IgD-negative memory B cell (primary cell): ENCODE measurements around the gene ADI1. TPM values are rescaled to one million over a fixed set of nuclear protein-coding genes. Genes with fewer than 3 reads are reported as not detected.
"Not testable (repeated sequence)": the region's sequence is repeated elsewhere in the genome, so short reads cannot be mapped to it uniquely, and the experiment has no call there.

Experiments
- H3K27ac Mint-ChIP-seq, 3 donors: one replicate each; pipeline ENCODE4 v1.8.0; 2020 to 2022; ENCODE audit warnings: mild to moderate bottlenecking in 3 of 3, mixed read lengths in 3 of 3, moderate library complexity in 1 of 3
- H3K27me3 Mint-ChIP-seq: one replicate; pipeline ENCODE4 v1.8.0; 2021; ENCODE audit warnings: mixed read lengths
- H3K36me3 Mint-ChIP-seq: one replicate; pipeline ENCODE4 v1.8.0; 2020; ENCODE audit warnings: mild to moderate bottlenecking, mixed read lengths
- H3K4me1 Mint-ChIP-seq, 3 donors: one replicate each; pipeline ENCODE4 v1.8.0; 2020 to 2022; ENCODE audit warnings: mixed read lengths in 3 of 3, mild to moderate bottlenecking in 1 of 3
- H3K4me3 Mint-ChIP-seq, 4 donors: one replicate each; pipeline ENCODE4 v1.8.0; 2020 to 2022; ENCODE audit warnings: mild to moderate bottlenecking in 4 of 4, mixed read lengths in 4 of 4, moderate library complexity in 3 of 4
- H3K9me3 Mint-ChIP-seq, 3 donors: one replicate each; pipeline ENCODE4 v1.8.0; 2020 to 2021; ENCODE audit warnings: mixed read lengths in 3 of 3, mild to moderate bottlenecking in 1 of 3
- polyA plus RNA-seq: library from polyadenylated mRNA; unstranded; fragments of 300-500 nt; fragmentation: Illumina TruSeq; gene quantifications from one replicate; pipeline ENCODE4 v1.2.3, GENCODE V29; 2021

ADI1 gene
- polyA plus RNA-seq, 1 donor from 2014 or later: 38.2 TPM

DNA sequence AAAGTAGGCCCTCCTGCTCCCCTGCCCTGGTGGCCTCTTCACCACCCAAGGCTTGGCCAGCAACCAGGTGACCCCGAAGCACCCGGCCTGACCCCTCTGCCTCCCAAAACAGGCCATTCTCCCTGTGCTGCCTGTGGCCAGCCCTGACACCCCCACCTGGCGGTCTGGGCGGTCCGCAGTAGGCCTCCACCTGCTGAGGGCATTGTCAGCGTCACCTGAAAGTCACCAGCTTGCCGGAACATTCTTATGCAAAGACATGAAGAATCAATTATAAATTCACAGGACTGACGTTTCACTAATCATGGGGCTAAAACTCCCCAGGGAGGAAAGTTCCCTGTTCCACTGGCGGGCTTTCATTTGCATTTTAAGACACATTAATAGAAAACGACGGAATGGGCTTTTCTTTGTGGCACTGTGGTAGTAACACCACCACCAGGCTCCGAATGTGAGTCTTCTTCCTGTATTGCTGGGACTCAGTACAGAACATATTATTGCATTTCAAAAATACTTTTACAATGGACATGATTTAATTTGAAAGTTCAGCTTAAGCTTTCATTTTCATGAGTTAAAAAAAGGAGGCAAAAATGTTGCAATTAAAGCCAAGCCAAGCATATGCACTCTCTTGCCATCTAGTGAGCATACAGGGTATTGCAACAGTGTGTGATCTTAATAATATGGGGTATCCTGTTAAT lies 57.4 kb downstream of the ADI1 start:
- Mint-ChIP-seq H3K36me3 (peaks cover 4% of the 10 kb centered on the region), H3K27ac (peak overlapping the region; percentile 86 to 97 (median 95)), H3K27me3 (no peaks in the 10 kb centered on the region), H3K4me3 (peak overlapping the region; percentile 66 to 94 (median 81)), H3K4me1 (peaks cover 9 to 12% (median 10%) of the 10 kb centered on the region in 3 donors), H3K9me3 (no peaks in the 10 kb centered on the region)

GRCh38 chr2:3460831-3461800 lies 58.2 kb downstream of the ADI1 start:
- Mint-ChIP-seq H3K27ac (peak overlapping the region; percentile 86 to 97 (median 95)), H3K4me3 (peak overlapping the region in 2 of 4 donors; percentile 22 to 66), H3K4me1 (peaks cover 9 to 12% (median 10%) of the 10 kb centered on the region in 3 donors), H3K27me3 (no peaks in the 10 kb centered on the region), H3K9me3 (no peaks in the 10 kb centered on the region), H3K36me3 (peaks cover 4% of the 10 kb centered on the region)

DNA sequence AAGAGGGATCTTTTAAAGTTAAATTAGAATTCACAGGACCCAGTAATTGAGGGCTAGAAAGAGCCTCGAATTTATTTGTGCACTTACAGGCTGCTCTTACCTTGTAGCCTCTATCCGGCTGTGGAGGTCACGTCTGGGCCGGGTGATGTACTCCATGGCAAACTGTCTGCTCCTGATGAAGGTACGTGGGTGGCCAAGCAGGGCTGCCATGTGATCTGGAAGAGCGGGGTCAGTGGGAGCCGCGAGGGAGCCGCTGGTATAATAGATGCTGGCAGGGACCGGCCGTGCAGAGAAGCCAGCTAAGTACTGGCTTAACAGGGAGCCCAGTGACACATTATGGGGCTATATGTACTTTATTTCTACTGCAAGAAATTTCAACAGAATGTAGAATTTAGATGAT lies 59.2 kb downstream of the ADI1 start:
- H3K27ac Mint-ChIP-seq: peak overlapping the region in 1 of 3 donors; percentile 72
- H3K4me1 Mint-ChIP-seq: peaks cover 9 to 12% (median 10%) of the 10 kb centered on the region in 3 donors
- no peaks in the 10 kb centered on the region for H3K9me3 Mint-ChIP-seq
- H3K27me3 Mint-ChIP-seq: no peaks in the 10 kb centered on the region
- H3K4me3 Mint-ChIP-seq: no peak overlapping the region
- H3K36me3 Mint-ChIP-seq: peaks cover 4% of the 10 kb centered on the region

DNA sequence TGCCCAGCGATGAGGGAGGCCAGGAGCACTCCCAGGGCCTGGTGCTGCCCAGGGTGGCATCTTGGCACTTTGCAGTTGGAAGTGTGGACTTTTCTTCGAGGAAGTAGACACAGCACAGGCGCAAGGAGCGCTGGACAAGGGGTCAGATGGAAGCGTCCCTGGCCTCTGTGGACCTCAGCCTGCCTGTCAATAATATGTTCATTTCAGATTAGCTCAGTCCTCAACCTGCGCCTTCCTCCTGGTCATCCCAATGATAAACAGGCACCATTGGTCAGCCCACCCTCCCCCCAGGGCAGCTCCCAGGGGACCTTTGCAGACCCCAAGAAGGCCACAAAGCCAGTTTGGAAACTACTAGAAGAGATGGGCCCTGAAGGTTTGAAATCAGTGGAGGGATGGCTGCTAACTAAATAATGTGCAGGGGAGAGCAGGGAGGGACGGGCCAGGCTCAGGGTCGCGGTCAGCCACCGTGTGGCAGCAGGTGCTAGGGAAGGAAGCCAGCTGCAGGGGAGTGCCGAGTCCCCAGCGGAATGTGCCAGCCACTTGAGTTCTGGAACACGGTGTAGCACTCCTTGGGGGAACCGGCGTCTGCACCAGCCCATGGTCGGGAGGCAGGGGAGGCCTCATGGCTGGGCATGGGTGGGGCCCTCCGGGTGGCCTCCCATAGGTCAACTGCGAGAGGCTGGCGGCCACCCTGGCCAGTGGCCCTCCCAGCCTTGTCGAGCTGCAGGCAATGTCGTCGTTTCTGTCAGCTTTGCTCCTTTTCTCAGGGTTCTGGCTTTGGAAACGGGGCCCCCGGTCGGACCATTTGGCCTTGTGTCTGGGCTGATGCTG lies 59.9 kb downstream of the ADI1 start:
- H3K27me3 Mint-ChIP-seq: no peaks in the 10 kb centered on the region
- peak overlapping the region in 1 of 3 donors; percentile 72 for H3K27ac Mint-ChIP-seq
- H3K4me3 Mint-ChIP-seq: no peak overlapping the region
- peaks cover 3% of the 10 kb centered on the region for H3K36me3 Mint-ChIP-seq
- H3K9me3 Mint-ChIP-seq: no peaks in the 10 kb centered on the region
- H3K4me1 Mint-ChIP-seq: peaks cover 9 to 12% (median 10%) of the 10 kb centered on the region in 3 donors

DNA sequence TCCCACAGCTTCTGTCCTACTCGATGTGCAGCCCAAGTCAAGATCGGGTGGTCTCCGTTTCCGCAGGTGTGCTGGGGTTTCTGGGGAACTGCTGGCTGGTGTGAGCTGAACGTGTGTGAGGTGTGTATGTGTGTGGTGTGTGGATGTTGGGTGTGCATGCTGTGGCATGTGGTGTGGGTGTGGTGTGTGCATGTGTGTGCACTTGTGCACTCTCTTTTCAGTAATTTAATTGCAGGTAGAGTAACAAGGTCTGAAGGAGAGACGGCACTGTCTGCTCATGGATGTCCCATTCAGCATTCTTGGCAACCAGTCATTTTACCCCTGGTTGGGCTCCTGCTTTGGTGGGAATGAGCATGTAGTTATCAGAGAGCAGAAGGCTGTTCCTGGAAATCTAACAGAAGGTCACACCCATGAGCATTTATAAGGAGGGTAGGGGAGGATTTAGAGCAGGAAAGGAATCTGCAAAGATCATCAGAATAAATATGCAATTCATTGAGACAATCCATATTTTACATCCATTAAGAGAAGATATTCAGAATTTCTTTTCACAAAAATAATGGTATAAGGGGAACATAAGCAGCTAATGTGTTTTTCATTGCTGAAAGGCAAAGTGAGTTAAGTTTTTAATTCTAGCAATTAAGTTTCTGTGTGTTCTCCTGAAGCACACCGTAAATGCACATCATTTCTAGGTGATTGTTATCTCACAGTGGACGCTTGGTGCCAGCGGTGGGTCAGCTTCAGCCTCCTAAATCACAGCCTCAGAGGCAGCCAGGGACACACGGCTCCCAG lies 60.7 kb downstream of the ADI1 start:
- H3K27ac Mint-ChIP-seq: peak overlapping the region in 1 of 3 donors; percentile 72

DNA sequence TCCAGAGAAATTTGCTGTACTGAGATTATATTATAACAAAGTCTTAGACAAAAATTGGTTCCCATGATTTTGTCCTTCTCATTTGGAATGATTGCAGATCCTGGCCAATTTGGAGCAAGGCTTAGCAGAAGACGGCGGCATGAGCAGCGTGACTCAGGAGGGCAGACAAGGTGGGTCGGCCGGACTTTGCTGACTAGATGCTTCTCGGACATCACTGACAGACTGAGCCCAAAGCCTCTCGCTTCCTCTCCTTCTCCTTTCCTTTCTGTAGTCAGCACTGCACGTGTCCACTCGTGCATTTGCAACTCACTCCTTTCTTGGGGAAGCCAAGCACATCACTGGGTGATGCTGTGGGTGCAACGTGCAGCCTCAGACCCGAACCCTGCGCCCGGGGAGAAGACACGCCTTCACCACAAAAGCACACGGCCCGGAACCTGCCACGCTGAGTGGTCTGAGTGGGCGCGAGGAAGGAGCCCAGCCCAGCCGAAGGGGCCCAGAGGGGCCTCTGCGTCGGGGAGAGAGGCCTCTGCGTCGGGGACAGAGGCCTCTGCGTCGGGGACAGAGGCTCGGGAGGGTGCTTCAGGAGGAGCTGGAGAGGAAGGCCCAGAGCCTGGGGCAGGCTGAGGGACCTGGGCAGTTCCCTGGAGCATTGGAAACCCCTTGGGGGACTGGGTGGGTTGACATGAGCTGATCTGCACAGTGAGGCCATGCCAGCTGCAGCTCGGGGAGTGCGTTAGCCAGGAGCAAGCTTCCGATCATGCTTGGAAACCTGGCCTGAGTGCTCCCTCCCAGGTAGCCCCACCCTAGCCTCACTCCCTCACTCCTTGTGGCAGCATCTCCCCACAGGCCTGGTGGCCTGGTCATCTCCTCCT lies 61.6 kb downstream of the ADI1 start:
- peaks cover 7 to 10% (median 9%) of the 10 kb centered on the region in 3 donors for H3K4me1 Mint-ChIP-seq
- peaks cover 4% of the 10 kb centered on the region for H3K36me3 Mint-ChIP-seq
- H3K4me3 Mint-ChIP-seq: no peak overlapping the region
- no peaks in the 10 kb centered on the region for H3K9me3 Mint-ChIP-seq
- H3K27ac Mint-ChIP-seq: no peak overlapping the region
- no peaks in the 10 kb centered on the region for H3K27me3 Mint-ChIP-seq

More for the DNA sequence above, 60.7 kb downstream of the ADI1 start:
- peaks cover 1% of the 10 kb centered on the region for H3K36me3 Mint-ChIP-seq
- no peaks in the 10 kb centered on the region for H3K9me3 Mint-ChIP-seq
- H3K27me3 Mint-ChIP-seq: no peaks in the 10 kb centered on the region
- peaks cover 9 to 12% (median 10%) of the 10 kb centered on the region in 3 donors for H3K4me1 Mint-ChIP-seq
- no peak overlapping the region for H3K4me3 Mint-ChIP-seq

DNA sequence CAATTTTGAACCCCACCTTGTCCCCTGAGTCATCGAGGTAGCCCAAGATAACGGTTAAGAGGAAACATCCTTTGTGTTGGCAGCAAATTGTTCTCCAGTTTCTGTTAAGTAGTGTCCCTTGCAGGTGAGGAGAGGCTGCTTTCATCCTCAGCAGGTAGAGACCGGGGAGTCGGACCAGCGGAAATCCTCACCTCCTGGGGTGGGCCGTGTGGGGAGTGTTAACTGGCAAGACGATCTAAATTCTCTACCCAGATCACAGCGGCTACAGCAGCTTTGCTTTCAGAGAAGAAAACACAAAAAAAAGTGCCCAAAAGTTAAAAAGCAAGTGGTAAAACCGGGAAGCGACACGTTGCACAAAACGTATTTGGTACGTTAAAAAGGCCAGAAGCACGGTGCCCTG lies 63.2 kb downstream of the ADI1 start:
- peaks cover 0 to 2% (median 1%) of the 10 kb centered on the region in 3 donors for H3K4me1 Mint-ChIP-seq
- H3K4me3 Mint-ChIP-seq: no peak overlapping the region

GRCh38 chr2:3454802-3455201 lies 64.5 kb downstream of the ADI1 start:
- Mint-ChIP-seq H3K9me3 (no peaks in the 10 kb centered on the region), H3K4me3 (no peak overlapping the region), H3K27ac (peak overlapping the region in 1 of 3 donors; percentile 46), H3K36me3 (peaks cover 4% of the 10 kb centered on the region), H3K4me1 (peaks cover 0 to 2% (median 0%) of the 10 kb centered on the region in 3 donors), H3K27me3 (no peaks in the 10 kb centered on the region)

More for the DNA sequence above, 63.2 kb downstream of the ADI1 start:
- Mint-ChIP-seq H3K27ac (peak overlapping the region in 1 of 3 donors; percentile 81), H3K36me3 (peaks cover 4% of the 10 kb centered on the region), H3K27me3 (no peaks in the 10 kb centered on the region), H3K9me3 (no peaks in the 10 kb centered on the region)

DNA sequence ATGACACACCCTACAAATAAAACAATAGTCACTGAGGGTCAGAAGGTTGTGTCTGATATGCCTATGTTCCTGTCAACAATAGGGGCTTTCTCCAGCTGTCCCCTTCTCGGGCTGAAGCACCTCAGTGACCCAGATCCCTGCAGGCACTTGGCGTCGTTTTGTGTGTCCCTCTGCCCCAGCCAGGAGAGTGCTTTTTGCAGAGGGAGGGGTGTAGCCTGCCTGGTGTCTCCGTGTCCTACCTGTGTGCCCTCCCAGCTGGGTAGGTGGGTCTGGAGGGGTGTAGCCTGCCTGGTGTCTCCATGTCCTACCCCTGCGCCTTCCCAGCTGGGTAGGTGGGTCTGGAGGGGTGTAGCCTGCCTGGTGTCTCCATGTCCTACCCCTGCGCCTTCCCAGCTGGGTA lies 65.3 kb downstream of the ADI1 start:
- not testable (repeated sequence) for H3K36me3 Mint-ChIP-seq, H3K9me3 Mint-ChIP-seq, H3K27ac Mint-ChIP-seq, H3K4me1 Mint-ChIP-seq, H3K4me3 Mint-ChIP-seq, H3K27me3 Mint-ChIP-seq

DNA sequence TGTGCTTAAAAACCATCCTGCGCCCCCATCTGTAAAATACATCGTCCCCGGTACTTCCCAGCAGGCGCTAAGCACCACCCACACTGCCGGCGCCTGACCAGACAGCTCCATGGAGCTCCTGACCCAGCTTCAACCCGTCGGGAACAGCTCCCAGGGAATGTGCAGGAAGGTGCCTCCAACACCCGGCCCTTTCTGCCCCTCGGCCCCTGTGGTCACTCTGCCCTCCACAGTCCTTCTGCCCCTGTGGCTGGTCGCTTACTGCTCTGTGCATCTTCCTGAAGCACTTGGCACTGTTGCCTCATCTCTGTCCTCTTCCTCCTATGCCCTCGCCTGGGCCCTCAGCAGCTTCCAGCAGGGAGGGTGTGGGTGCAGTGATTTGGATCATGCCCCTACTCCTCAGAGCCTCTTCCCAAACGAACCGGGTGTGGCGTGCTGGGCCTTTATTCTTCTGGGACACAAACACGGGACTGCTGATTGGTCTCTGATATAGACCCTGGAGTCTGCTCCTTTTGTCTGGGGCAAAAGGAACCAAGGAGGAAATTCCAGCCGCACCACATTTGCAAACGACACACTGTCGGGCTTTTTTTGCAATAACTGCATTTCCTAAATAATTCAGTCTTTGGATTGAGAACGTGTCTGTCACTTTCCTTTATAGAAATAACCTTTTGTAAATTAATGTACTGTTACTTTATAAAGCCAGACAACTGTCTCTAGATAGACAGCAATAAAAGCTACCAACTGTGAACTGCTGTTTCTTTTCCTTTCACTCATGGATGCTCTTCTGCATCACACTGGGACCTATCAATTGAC lies 65.9 kb downstream of the ADI1 start:
- peaks cover 4% of the 10 kb centered on the region for H3K36me3 Mint-ChIP-seq
- H3K27me3 Mint-ChIP-seq: no peaks in the 10 kb centered on the region
- H3K27ac Mint-ChIP-seq: no peak overlapping the region
- no peaks in the 10 kb centered on the region for H3K9me3 Mint-ChIP-seq
- no peak overlapping the region for H3K4me3 Mint-ChIP-seq
- H3K4me1 Mint-ChIP-seq: peaks cover 0 to 2% (median 0%) of the 10 kb centered on the region in 3 donors

- Mint-ChIP-seq H3K4me1 (peaks cover 0 to 2% (median 0%) of the 10 kb centered on the region in 3 donors), H3K27ac (peak overlapping the region in 2 of 3 donors; percentile 50 to 62), H3K27me3 (no peaks in the 10 kb centered on the region), H3K4me3 (no peak overlapping the region), H3K36me3 (peaks cover 4% of the 10 kb centered on the region), H3K9me3 (no peaks in the 10 kb centered on the region)
These were observed 67.2 kb downstream of the ADI1 start for GRCh38 chr2:3451926-3452671.

GRCh38 chr2:3451169-3451568 lies 68.2 kb downstream of the ADI1 start:
- Mint-ChIP-seq H3K27ac (no peak overlapping the region), H3K4me3 (no peak overlapping the region), H3K27me3 (no peaks in the 10 kb centered on the region), H3K4me1 (peaks cover 0 to 2% (median 0%) of the 10 kb centered on the region in 3 donors), H3K9me3 (no peaks in the 10 kb centered on the region), H3K36me3 (peaks cover 6% of the 10 kb centered on the region)
